Measurements from ENCODE around the gene BCL2L14. TPM values are rescaled to one million over a fixed set of nuclear protein-coding genes. Genes with fewer than 3 reads are reported as not detected.

The BCL2L14 gene
- total and polyA plus RNA-seq, 2 experiments from 2014 or later: not detected

DNA sequence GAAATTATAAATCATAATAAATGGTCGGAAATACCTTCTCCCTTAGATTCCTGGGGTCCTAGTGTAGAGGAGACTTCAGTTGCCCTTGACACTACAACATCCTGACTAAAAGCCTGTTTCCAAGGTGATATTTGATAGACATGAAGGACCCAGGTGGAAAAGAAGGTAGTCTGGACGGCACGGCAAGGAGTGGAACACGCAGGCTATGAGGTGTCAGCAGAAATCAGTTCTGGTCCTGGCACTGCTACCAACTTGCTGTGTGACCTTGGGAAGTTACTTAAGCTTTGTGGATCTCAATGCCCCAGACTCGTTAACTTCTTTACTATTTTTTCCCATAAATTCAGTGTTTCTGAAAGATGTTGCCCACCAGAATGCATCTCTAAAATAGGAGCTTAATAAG lies 36.9 kb upstream of the BCL2L14 start:
- Histone ChIP-seq H3K9me3 (ENCODE audit: low read depth) (no peaks in the 10 kb centered on the region), H3K36me3 (no peaks in the 10 kb centered on the region), H3K27ac (no peak overlapping the region), H3K27me3 (no peaks in the 10 kb centered on the region), H3K4me3 (no peak overlapping the region), H3K4me1 (ENCODE audit: low read depth) (no peaks in the 10 kb centered on the region)
- TF ChIP-seq, protein P1, sequence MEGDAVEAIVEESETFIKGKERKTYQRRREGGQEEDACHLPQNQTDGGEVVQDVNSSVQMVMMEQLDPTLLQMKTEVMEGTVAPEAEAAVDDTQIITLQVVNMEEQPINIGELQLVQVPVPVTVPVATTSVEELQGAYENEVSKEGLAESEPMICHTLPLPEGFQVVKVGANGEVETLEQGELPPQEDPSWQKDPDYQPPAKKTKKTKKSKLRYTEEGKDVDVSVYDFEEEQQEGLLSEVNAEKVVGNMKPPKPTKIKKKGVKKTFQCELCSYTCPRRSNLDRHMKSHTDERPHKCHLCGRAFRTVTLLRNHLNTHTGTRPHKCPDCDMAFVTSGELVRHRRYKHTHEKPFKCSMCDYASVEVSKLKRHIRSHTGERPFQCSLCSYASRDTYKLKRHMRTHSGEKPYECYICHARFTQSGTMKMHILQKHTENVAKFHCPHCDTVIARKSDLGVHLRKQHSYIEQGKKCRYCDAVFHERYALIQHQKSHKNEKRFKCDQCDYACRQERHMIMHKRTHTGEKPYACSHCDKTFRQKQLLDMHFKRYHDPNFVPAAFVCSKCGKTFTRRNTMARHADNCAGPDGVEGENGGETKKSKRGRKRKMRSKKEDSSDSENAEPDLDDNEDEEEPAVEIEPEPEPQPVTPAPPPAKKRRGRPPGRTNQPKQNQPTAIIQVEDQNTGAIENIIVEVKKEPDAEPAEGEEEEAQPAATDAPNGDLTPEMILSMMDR (IDR thresholded peaks at IDR 0.05; ENCODE audit: low read depth, low read length): no peak
- DNase-seq (ENCODE audit: low read depth in 1 of 2, low spot score in 1 of 2): no peak

DNA sequence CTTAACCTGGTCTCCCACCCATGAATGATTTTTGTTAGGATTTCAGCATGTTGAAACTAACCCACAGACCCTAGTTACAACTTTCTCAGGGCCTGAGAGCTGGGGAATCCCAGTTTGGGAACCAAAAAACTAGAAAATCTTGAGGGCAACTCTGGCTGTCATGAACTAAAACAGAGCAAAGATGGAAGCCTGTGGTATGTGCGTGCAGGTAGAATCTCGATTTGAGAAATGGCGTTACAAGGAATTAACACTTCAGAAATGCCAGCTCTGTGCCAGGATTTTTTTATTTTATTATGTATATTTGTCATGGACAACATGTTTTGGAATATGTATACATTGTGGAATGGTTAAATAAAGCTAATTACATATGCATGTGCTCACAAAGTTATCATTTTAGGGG lies 36.4 kb upstream of the BCL2L14 start:
- Histone ChIP-seq H3K36me3 (no peaks in the 10 kb centered on the region), H3K27me3 (no peaks in the 10 kb centered on the region), H3K9me3 (ENCODE audit: low read depth) (no peaks in the 10 kb centered on the region), H3K4me3 (no peak overlapping the region), H3K4me1 (ENCODE audit: low read depth) (no peaks in the 10 kb centered on the region), H3K27ac (no peak overlapping the region)
- TF ChIP-seq, protein P1 (IDR thresholded peaks at IDR 0.05; ENCODE audit: low read depth, low read length): no peak
- DNase-seq (ENCODE audit: low read depth in 1 of 2, low spot score in 1 of 2): no peak

DNA sequence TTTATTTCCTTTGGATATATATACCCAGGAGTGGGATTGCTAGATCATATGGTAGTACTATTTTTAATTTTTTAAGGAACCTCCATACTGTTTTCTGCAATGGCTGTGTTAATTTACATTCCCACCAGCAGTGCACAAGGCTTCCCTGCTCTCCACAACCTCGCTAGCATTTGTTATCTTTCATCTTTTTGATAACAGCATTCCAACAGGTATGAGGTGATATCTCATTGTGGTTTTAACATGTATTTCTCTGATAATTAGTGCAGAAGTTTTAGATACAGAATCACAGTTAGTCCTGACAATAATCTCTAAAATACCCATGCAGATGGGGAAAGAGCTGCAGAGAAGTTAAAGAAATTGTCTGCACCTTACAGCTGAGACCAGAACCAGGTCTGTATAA lies 35.5 kb upstream of the BCL2L14 start:
- no peaks in the 10 kb centered on the region for H3K9me3 ChIP-seq (ENCODE audit: low read depth)
- no peaks in the 10 kb centered on the region for H3K36me3 ChIP-seq
- no peak for DNase-seq (ENCODE audit: low read depth in 1 of 2, low spot score in 1 of 2)

DNA sequence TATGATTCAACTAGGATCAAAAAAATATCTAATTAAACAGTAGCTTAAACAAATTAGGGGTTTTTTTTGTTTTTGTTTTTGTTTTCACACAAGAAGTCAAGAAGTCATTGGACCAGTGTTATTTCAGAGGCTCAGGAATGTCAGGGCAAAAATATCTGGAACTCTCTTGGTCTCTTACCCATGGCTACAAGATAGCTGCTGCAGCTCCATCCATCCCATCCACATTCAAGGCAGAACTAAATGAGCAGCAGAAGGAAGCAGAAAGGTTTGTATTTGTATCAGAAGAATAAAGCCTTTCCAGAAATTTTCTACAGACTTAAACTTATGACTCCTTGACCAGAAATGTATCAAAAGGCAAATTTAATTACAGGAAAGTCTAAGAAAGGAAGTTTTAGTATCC lies 33.8 kb upstream of the BCL2L14 start:
- Histone ChIP-seq H3K27ac (no peak overlapping the region), H3K9me3 (ENCODE audit: low read depth) (no peaks in the 10 kb centered on the region), H3K4me3 (no peak overlapping the region), H3K27me3 (no peaks in the 10 kb centered on the region), H3K36me3 (no peaks in the 10 kb centered on the region), H3K4me1 (ENCODE audit: low read depth) (no peaks in the 10 kb centered on the region)
- DNase-seq (ENCODE audit: low read depth in 1 of 2, low spot score in 1 of 2): no peak
- TF ChIP-seq, protein P1 (IDR thresholded peaks at IDR 0.05; ENCODE audit: low read depth, low read length): no peak

More for the DNA sequence above, 35.5 kb upstream of the BCL2L14 start:
- TF ChIP-seq, protein P1 (IDR thresholded peaks at IDR 0.05; ENCODE audit: low read depth, low read length): no peak
- no peaks in the 10 kb centered on the region for H3K27me3 ChIP-seq
- H3K4me3 ChIP-seq: no peak overlapping the region
- no peaks in the 10 kb centered on the region for H3K4me1 ChIP-seq (ENCODE audit: low read depth)
- H3K27ac ChIP-seq: no peak overlapping the region

DNA sequence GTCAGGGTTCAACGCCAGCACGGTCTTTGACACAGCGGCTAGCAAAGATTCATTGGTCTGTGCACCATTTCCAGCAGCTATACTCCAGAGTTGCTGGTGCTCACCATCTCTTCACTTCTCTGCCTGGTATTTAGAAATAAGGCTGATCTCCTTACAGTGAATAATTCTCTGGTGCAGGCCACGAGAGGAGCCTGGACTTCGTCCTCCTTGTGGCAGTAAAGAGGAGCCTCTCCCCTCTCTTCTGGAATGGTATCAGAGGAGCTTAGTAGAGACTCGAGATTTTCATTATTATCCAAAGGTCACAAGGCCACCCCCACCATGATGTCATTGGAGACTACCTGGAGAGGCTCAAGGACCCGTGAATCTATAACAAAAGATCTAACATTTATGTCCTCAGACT lies 30.8 kb upstream of the BCL2L14 start:
- Histone ChIP-seq H3K27me3 (no peaks in the 10 kb centered on the region), H3K27ac (no peak overlapping the region), H3K9me3 (ENCODE audit: low read depth) (no peaks in the 10 kb centered on the region), H3K36me3 (no peaks in the 10 kb centered on the region), H3K4me3 (no peak overlapping the region), H3K4me1 (ENCODE audit: low read depth) (no peaks in the 10 kb centered on the region)
- DNase-seq (ENCODE audit: low read depth in 1 of 2, low spot score in 1 of 2): no peak
- TF ChIP-seq, protein P1 (IDR thresholded peaks at IDR 0.05; ENCODE audit: low read depth, low read length): no peak

DNA sequence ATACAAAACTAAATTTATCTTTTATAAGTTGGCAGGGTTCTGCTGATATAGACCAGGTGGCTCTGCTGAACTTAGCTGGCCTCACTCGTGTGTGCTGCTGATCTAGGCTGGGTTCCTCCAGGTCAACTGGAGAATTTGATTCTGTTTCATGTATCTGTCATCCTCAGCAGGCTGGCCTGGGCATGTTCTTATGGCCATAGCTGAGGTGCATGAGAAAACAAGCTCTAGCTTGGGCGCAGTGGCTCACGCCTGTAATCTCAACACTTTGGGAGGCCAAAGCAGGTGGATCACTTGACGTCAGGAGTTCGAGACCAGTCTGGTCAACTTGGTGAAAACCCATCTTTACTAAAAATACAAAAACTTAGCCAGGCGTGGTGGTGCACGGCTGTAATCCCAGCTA lies 24.3 kb upstream of the BCL2L14 start:
- no peaks in the 10 kb centered on the region for H3K36me3 ChIP-seq
- DNase-seq (ENCODE audit: low read depth in 1 of 2, low spot score in 1 of 2): peak in 1 of 2 donors; percentile 29

More for the DNA sequence above, 24.3 kb upstream of the BCL2L14 start:
- Histone ChIP-seq H3K27me3 (no peaks in the 10 kb centered on the region), H3K27ac (no peak overlapping the region), H3K4me3 (no peak overlapping the region), H3K9me3 (ENCODE audit: low read depth) (no peaks in the 10 kb centered on the region), H3K4me1 (ENCODE audit: low read depth) (no peaks in the 10 kb centered on the region)
- TF ChIP-seq, protein P1 (IDR thresholded peaks at IDR 0.05; ENCODE audit: low read depth, low read length): no peak
